Mesendoderm (in vitro differentiated cells): Measurements from ENCODE around the gene SIGLEC12.

Experiments used
- DNase-seq: peaks from one replicate; pipeline ENCODE4 v3.0.0; 2013
- H2AK5ac ChIP-seq: 2 replicates; pipeline ENCODE4 v1.6.1; 2013; ENCODE audit warnings: low read length, inconsistent platforms
- H2BK120ac ChIP-seq: 2 replicates; pipeline ENCODE4 v1.6.1; 2013; ENCODE audit warnings: low read depth, mild to moderate bottlenecking, low read length, moderate library complexity, mixed read lengths
- H2BK15ac ChIP-seq: replicated peaks from 2 replicates; pipeline ENCODE4 v1.6.1; 2013; ENCODE audit warnings: low read depth, mild to moderate bottlenecking, moderate library complexity
- H2BK5ac ChIP-seq: 2 replicates; pipeline ENCODE4 v1.6.1; 2013; ENCODE audit warnings: low read length, inconsistent platforms
- H3K18ac ChIP-seq: 2 replicates; pipeline ENCODE4 v1.6.1; 2013; ENCODE audit warnings: mild to moderate bottlenecking, low read length, mixed read lengths
- H3K23ac ChIP-seq: one replicate; pipeline ENCODE4 v1.6.1; 2013; ENCODE audit warnings: low read length
- H3K27ac ChIP-seq: 2 replicates; pipeline ENCODE4 v1.5.1; 2013; ENCODE audit warnings: low read depth, mild to moderate bottlenecking, inconsistent platforms, low read length, moderate library complexity
- H3K27me3 ChIP-seq: 2 replicates; pipeline ENCODE4 v1.6.1; 2013; ENCODE audit warnings: low read length, control low read depth, mild to moderate bottlenecking, inconsistent platforms; ENCODE audit not compliant: insufficient read depth, poor library complexity
- H3K36me3 ChIP-seq: 2 replicates; pipeline ENCODE4 v1.6.1; 2013; ENCODE audit warnings: low read length, inconsistent platforms; ENCODE audit not compliant: control insufficient read depth, insufficient read depth
- H3K4ac ChIP-seq: one replicate; pipeline ENCODE4 v1.6.1; 2013; ENCODE audit warnings: low read depth, mild to moderate bottlenecking, low read length, moderate library complexity
- H3K4me1 ChIP-seq: 2 replicates; pipeline ENCODE4 v1.6.1; 2013; ENCODE audit warnings: low read depth, low read length, inconsistent platforms; ENCODE audit not compliant: control insufficient read depth
- H3K4me2 ChIP-seq: 2 replicates; pipeline ENCODE4 v1.6.1; 2013; ENCODE audit warnings: low read length
- H3K4me3 ChIP-seq: 2 replicates; pipeline ENCODE4 v1.5.1; 2013; ENCODE audit warnings: mild to moderate bottlenecking, low read length
- H3K56ac ChIP-seq: one replicate; pipeline ENCODE4 v1.6.1; 2013; ENCODE audit warnings: low read length
- H3K79me1 ChIP-seq: 2 replicates; pipeline ENCODE4 v1.6.1; 2013; ENCODE audit warnings: low read length, inconsistent platforms
- H3K79me2 ChIP-seq: 2 replicates; pipeline ENCODE4 v1.6.1; 2013; ENCODE audit warnings: mild to moderate bottlenecking, low read length; ENCODE audit not compliant: control insufficient read depth, insufficient read depth
- H3K9ac ChIP-seq: 2 replicates; pipeline ENCODE4 v1.6.1; 2013; ENCODE audit warnings: low read length, inconsistent platforms
- H4K5ac ChIP-seq: one replicate; pipeline ENCODE4 v1.6.1; 2013; ENCODE audit warnings: low read length
- H4K8ac ChIP-seq: one replicate; pipeline ENCODE4 v1.6.1; 2013; ENCODE audit warnings: low read depth, mild to moderate bottlenecking, control low read depth, low read length, moderate library complexity
- WGBS: extraction: QIAGEN DNeasy Blood & Tissue Kit; methylation state at CpG from one replicate; pipeline ENCODE4 v1.1.7; 2013; ENCODE audit warnings: low lambda C conversion rate, missing lambda C conversion rate; ENCODE audit not compliant: insufficient coverage; ENCODE audit errors: extremely low coverage; 5-methylcytosine and 5-hydroxymethylcytosine counted together

SIGLEC12 gene

DNA sequence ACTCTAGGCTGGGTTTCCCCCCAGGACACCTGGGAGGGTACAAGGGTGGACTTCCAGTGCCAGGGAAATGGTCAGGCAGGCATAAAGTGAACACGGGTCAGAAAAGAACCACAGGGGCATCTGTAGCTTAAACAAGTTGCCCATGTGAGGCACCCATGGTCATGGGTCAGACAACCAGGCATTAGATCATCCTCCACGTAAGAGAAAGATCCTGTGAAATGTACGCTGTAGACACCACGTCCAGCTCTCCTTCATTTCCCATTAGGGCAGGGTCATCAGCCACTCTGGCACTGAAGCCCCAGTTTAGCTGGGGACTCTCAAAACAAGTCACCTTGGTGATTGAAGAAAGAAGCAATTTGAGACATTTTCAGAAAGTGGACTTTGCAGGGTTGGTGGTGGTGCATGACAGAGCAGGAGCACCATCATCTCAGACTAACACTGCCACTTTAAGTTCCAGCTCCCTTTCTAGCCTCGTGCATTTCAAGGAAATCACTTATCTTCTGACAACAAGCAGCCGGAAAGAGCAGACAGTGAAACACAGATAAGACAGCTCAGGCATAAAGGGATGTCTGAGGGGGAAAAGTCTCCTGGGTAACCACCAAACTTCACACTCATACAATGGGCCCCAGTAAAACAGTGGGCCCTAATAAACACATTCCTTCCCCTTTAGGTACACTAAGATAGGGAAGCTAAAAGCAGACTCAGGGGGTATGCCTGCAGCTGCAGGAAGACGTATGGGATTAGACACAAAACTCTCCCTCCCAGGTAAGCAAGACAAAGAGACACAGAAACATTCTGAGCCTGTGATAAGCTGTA, 46.0 kb upstream of the SIGLEC12 start:
- Histone ChIP-seq H4K5ac (no peak overlapping the region), H2BK5ac (no peak overlapping the region), H3K36me3 (no peaks in the 10 kb centered on the region), H3K79me2 (no peaks in the 10 kb centered on the region), H3K9ac (no peak overlapping the region), H3K4me3 (no peak overlapping the region), H4K8ac (no peak overlapping the region), H2BK120ac (no peak overlapping the region), H2AK5ac (no peak overlapping the region), H2BK15ac (no peak overlapping the region), H3K79me1 (no peaks in the 10 kb centered on the region), H3K27ac (no peak overlapping the region), H3K27me3 (no peaks in the 10 kb centered on the region), H3K18ac (no peak overlapping the region), H3K4me2 (no peak overlapping the region), H3K4me1 (no peaks in the 10 kb centered on the region), H3K56ac (no peak overlapping the region), H3K23ac (no peak overlapping the region), H3K4ac (no peak overlapping the region)
- no peak for DNase-seq
- WGBS: no CpG with 5 or more reads among the region's 7 CpGs

DNA sequence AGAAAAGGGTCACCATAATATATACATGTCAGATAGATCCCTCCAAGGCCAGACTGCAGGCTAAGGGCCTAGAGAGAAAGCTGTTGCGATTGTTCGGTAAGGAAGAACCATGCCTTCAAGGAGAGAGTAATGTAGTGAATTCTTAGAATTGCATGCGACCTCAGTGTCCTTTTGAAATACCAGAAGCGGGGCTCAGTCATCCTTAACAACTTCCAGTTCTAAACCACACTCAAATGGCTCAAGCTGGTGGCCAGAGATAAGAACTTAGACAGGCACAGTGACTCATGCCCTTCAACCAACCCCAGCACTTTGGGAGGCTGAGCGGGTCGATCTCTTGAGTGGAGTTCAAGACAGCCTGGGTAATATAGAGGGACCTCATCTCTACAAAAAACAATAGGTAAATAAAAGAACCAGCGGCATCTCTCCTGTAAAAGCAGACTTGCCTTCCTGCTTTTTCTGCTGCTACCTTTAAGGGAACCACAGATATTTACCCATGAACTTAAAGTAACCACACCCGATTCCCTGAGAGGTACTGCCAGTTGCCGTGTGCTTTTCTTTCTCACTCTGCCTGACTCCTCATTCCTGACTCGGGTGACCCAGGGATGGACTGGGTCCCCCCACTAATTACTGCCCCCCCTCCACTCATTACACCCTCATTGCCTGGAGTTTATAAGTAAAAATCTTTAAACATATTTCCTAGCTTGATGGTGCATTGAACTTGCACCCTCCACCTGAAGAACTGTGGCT, 45.2 kb upstream of the SIGLEC12 start:
- H3K4me2 ChIP-seq: no peak overlapping the region
- H3K36me3 ChIP-seq: no peaks in the 10 kb centered on the region
- H3K4ac ChIP-seq: no peak overlapping the region
- no peak overlapping the region for H3K4me3 ChIP-seq
- no peak overlapping the region for H3K9ac ChIP-seq
- no peak overlapping the region for H4K8ac ChIP-seq
- no peak overlapping the region for H2BK5ac ChIP-seq
- no peak overlapping the region for H4K5ac ChIP-seq
- H3K18ac ChIP-seq: no peak overlapping the region
- no peaks in the 10 kb centered on the region for H3K27me3 ChIP-seq
- no peak overlapping the region for H3K27ac ChIP-seq
- H3K79me2 ChIP-seq: no peaks in the 10 kb centered on the region
- no peak overlapping the region for H3K23ac ChIP-seq
- H2BK15ac ChIP-seq: no peak overlapping the region
- H2BK120ac ChIP-seq: no peak overlapping the region
- no peak for DNase-seq
- no peak overlapping the region for H3K56ac ChIP-seq
- no peaks in the 10 kb centered on the region for H3K79me1 ChIP-seq
- no peak overlapping the region for H2AK5ac ChIP-seq
- no CpG with 5 or more reads among the region's 10 CpGs for whole genome bisulfite sequencing
- no peaks in the 10 kb centered on the region for H3K4me1 ChIP-seq

DNA sequence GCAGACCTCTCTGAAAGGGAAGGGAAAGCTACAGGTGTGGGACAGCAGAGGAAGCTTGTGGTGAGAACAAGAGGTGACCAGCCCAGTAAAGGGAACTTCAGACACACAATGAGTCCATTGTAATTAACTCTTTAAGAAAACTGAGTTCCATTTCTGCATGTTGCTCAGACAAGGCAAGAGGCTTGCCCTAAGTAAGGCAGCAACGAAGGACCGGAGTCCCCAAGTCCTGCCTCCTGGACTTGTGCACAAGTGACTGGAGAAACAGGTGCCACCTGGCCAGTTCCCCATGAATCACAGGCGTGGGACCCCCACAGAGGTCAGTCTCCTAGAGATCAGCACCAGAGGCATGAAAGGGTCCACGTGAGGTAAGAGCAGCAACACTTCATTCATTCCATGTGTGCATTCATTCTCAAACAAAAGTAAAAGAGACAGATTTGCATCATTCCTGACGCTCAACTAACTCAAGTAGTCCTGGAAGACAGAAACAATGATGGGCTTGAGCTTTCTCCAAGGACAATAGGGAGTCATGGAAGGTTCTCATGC, 44.6 kb upstream of the SIGLEC12 start:
- no CpG with 5 or more reads among the region's 5 CpGs for WGBS
- Histone ChIP-seq H3K27ac (no peak overlapping the region), H3K4me1 (no peaks in the 10 kb centered on the region)

DNA sequence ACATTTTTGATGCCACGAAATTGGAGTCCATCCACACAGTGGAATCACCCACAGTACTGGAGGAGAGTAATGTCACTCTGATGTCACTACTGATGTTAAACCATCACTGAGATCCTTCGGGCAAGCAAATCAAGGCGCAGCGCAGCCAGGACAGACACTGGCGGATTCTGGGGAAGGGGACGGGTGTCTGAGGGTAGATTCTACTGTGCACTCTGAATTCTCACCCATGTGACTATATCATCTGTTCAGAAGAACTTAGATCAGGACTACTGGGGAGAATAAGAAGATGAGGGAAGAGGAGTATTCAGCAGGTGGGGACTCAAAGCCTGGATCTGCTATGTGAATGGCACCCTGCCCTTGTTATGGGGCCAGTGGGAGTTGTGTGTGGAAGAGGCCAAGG, 42.4 kb upstream of the SIGLEC12 start:
- WGBS: no CpG with 5 or more reads among the region's 6 CpGs
- H3K79me2 ChIP-seq: no peaks in the 10 kb centered on the region
- no peak overlapping the region for H3K18ac ChIP-seq
- H3K23ac ChIP-seq: no peak overlapping the region
- H3K36me3 ChIP-seq: no peaks in the 10 kb centered on the region
- H3K4me2 ChIP-seq: no peak overlapping the region
- H2BK120ac ChIP-seq: no peak overlapping the region
- no peaks in the 10 kb centered on the region for H3K4me1 ChIP-seq
- no peaks in the 10 kb centered on the region for H3K27me3 ChIP-seq
- no peak overlapping the region for H2BK15ac ChIP-seq
- no peak overlapping the region for H4K5ac ChIP-seq
- H3K27ac ChIP-seq: no peak overlapping the region
- no peak overlapping the region for H3K4me3 ChIP-seq
- no peak overlapping the region for H4K8ac ChIP-seq
- H2BK5ac ChIP-seq: no peak overlapping the region
- H3K56ac ChIP-seq: no peak overlapping the region
- H3K4ac ChIP-seq: no peak overlapping the region
- no peaks in the 10 kb centered on the region for H3K79me1 ChIP-seq
- H3K9ac ChIP-seq: no peak overlapping the region
- H2AK5ac ChIP-seq: no peak overlapping the region
- no peak for DNase-seq

More for the DNA sequence above, 44.6 kb upstream of the SIGLEC12 start:
- Histone ChIP-seq H3K36me3 (no peaks in the 10 kb centered on the region), H3K23ac (no peak overlapping the region), H3K79me2 (no peaks in the 10 kb centered on the region), H3K9ac (no peak overlapping the region), H3K4me2 (no peak overlapping the region), H2BK5ac (no peak overlapping the region), H3K18ac (no peak overlapping the region), H3K4ac (no peak overlapping the region), H4K5ac (no peak overlapping the region), H2AK5ac (no peak overlapping the region), H3K27me3 (no peaks in the 10 kb centered on the region), H4K8ac (no peak overlapping the region), H3K4me3 (no peak overlapping the region), H3K56ac (no peak overlapping the region), H2BK15ac (no peak overlapping the region), H2BK120ac (no peak overlapping the region), H3K79me1 (no peaks in the 10 kb centered on the region)
- no peak for DNase-seq

DNA sequence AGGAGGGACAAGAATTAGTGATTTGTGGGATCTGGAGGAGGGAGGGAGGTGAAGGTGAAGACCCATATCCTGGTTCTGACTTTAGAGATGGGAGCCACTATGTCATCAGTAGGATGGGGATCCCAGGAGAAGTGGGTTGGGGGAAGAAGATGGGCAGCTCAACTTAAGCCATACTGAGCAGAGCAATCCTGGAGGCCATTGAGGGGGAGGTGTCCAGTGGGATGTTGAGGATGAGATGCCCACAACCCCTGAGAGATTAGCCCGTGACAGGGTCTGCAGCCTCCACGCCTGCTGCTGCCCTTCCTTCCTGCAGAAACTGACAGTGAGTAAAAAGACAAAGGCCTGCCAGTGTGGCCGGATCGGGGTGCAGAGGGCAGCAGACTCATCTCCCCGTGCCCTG, 41.1 kb upstream of the SIGLEC12 start:
- Histone ChIP-seq H3K4me3 (no peak overlapping the region), H3K36me3 (no peaks in the 10 kb centered on the region), H3K9ac (no peak overlapping the region), H2BK5ac (no peak overlapping the region), H3K18ac (no peak overlapping the region), H4K5ac (no peak overlapping the region), H2BK15ac (no peak overlapping the region), H3K56ac (no peak overlapping the region), H3K27me3 (no peaks in the 10 kb centered on the region), H3K23ac (no peak overlapping the region), H2BK120ac (no peak overlapping the region), H4K8ac (no peak overlapping the region), H3K79me1 (no peaks in the 10 kb centered on the region), H3K27ac (no peak overlapping the region), H3K79me2 (no peaks in the 10 kb centered on the region), H2AK5ac (no peak overlapping the region), H3K4me2 (no peak overlapping the region), H3K4ac (no peak overlapping the region), H3K4me1 (no peaks in the 10 kb centered on the region)
- no peak for DNase-seq
- WGBS: no CpG with 5 or more reads among the region's 5 CpGs
